H9 (cell line): ENCODE data around the gene DSCAM. TPM values are rescaled to one million over a fixed set of nuclear protein-coding genes. Genes with fewer than 3 reads are reported as not detected.

ENCODE experiments used
- DNase-seq: peaks from one replicate; pipeline ENCODE4 v3.0.0-alpha.2; 2017
- H2AFZ ChIP-seq: one replicate; pipeline ENCODE4 v1.6.1; 2013; ENCODE audit warnings: mild to moderate bottlenecking, low read length, control low read depth, moderate library complexity
- H2AK5ac ChIP-seq: 2 replicates; pipeline ENCODE4 v1.6.1; 2013; ENCODE audit warnings: low read length, control low read depth, mixed read lengths; ENCODE audit not compliant: insufficient read length
- H2BK120ac ChIP-seq: one replicate; pipeline ENCODE4 v1.6.1; 2013; ENCODE audit warnings: low read depth, mild to moderate bottlenecking, low read length, control low read depth, inconsistent platforms; ENCODE audit not compliant: poor library complexity, severe bottlenecking
- H2BK12ac ChIP-seq: 2 replicates; pipeline ENCODE4 v1.6.1; 2013; ENCODE audit warnings: low read length, control low read depth, mixed read lengths, low read depth; ENCODE audit not compliant: insufficient read length
- H2BK15ac ChIP-seq: 2 replicates; pipeline ENCODE4 v1.6.1; 2013; ENCODE audit warnings: low read depth, low read length, control low read depth
- H2BK20ac ChIP-seq: one replicate; pipeline ENCODE4 v1.6.1; 2013; ENCODE audit warnings: low read depth, mild to moderate bottlenecking, low read length, control low read depth, inconsistent platforms; ENCODE audit not compliant: poor library complexity, severe bottlenecking
- H2BK5ac ChIP-seq: 2 replicates; pipeline ENCODE4 v1.6.1; 2013; ENCODE audit warnings: low read length, control low read depth, mixed read lengths; ENCODE audit not compliant: insufficient read length
- H3K14ac ChIP-seq: 2 replicates; pipeline ENCODE4 v1.6.1; 2013; ENCODE audit warnings: low read length, control low read depth; ENCODE audit not compliant: insufficient read depth
- H3K18ac ChIP-seq: 2 replicates; pipeline ENCODE4 v1.6.1; 2013; ENCODE audit warnings: low read depth, mild to moderate bottlenecking, mixed read lengths, low read length, control low read depth; ENCODE audit not compliant: insufficient read length
- H3K23ac ChIP-seq: 2 replicates; pipeline ENCODE4 v1.6.1; 2013; ENCODE audit warnings: low read length, control low read depth, mixed read lengths, low read depth; ENCODE audit not compliant: insufficient read length
- H3K23me2 ChIP-seq: 2 replicates; pipeline ENCODE4 v1.6.1; 2013; ENCODE audit warnings: low read depth, mild to moderate bottlenecking, mixed read lengths, low read length, control low read depth; ENCODE audit not compliant: insufficient read length, poor library complexity, severe bottlenecking
- H3K27ac ChIP-seq: 2 replicates; pipeline ENCODE4 v1.5.1; 2013; ENCODE audit warnings: low read length, control low read depth, mixed read lengths, low read depth; ENCODE audit not compliant: insufficient read length
- H3K27me3 ChIP-seq: 2 replicates; pipeline ENCODE4 v1.6.1; 2013; ENCODE audit warnings: low read length, control low read depth, inconsistent platforms; ENCODE audit not compliant: insufficient read depth
- H3K4ac ChIP-seq: 2 replicates; pipeline ENCODE4 v1.6.1; 2013; ENCODE audit warnings: low read depth, mild to moderate bottlenecking, control low read depth, inconsistent platforms, low read length, moderate library complexity
- H3K4me1 ChIP-seq: 2 replicates; pipeline ENCODE4 v1.6.1; 2013; ENCODE audit warnings: low read length, control low read depth, inconsistent platforms; ENCODE audit not compliant: insufficient read depth
- H3K4me2 ChIP-seq: 2 replicates; pipeline ENCODE4 v1.6.1; 2013; ENCODE audit warnings: low read length, control low read depth, mixed read lengths; ENCODE audit not compliant: insufficient read length, insufficient read depth
- H3K56ac ChIP-seq: 2 replicates; pipeline ENCODE4 v1.6.1; 2013; ENCODE audit warnings: low read depth, mild to moderate bottlenecking, mixed read lengths, low read length, control low read depth; ENCODE audit not compliant: insufficient read length
- H3K79me1 ChIP-seq: 2 replicates; pipeline ENCODE4 v1.6.1; 2013; ENCODE audit warnings: low read depth, mild to moderate bottlenecking, moderate library complexity, low read length, control low read depth, inconsistent platforms; ENCODE audit not compliant: insufficient read depth, poor library complexity, severe bottlenecking
- H3K79me2 ChIP-seq: 2 replicates; pipeline ENCODE4 v1.6.1; 2013; ENCODE audit warnings: low read length, control low read depth, inconsistent platforms; ENCODE audit not compliant: insufficient read depth
- H3K9ac ChIP-seq: 2 replicates; pipeline ENCODE4 v1.6.1; 2013; ENCODE audit warnings: low read length, control low read depth, mixed read lengths; ENCODE audit not compliant: insufficient read length; ENCODE audit errors: extremely low read depth
- H3K9me3 ChIP-seq: one replicate; pipeline ENCODE4 v1.6.1; 2013; ENCODE audit warnings: low read depth, low read length, inconsistent platforms; ENCODE audit not compliant: control insufficient read depth
- H3T11ph ChIP-seq: one replicate; pipeline ENCODE4 v1.6.1; 2013; ENCODE audit warnings: mild to moderate bottlenecking, low read length, control low read depth, inconsistent platforms
- H4K20me1 ChIP-seq: one replicate; pipeline ENCODE4 v1.6.1; 2013; ENCODE audit not compliant: control insufficient read depth, insufficient read length, insufficient read depth
- H4K5ac ChIP-seq: 2 replicates; pipeline ENCODE4 v1.6.1; 2013; ENCODE audit warnings: low read depth, mild to moderate bottlenecking, mixed read lengths, low read length, control low read depth; ENCODE audit not compliant: insufficient read length
- H4K8ac ChIP-seq: replicated peaks from 2 replicates; pipeline ENCODE4 v1.6.1; 2013; ENCODE audit warnings: low read length, control low read depth, mixed read lengths, low read depth; ENCODE audit not compliant: insufficient read length
- H4K91ac ChIP-seq: 2 replicates; pipeline ENCODE4 v1.6.1; 2013; ENCODE audit warnings: low read depth, mild to moderate bottlenecking, moderate library complexity, mixed read lengths, low read length, control low read depth; ENCODE audit not compliant: insufficient read length
- H3K27ac Mint-ChIP-seq, 3 experiments: 2 replicates in 2 of 3; 3 replicates in 1 of 3; pipeline ENCODE4 v1.8.0; 2020 to 2021; ENCODE audit warnings: mixed read lengths in 3 of 3, mild to moderate bottlenecking in 1 of 3, moderate library complexity in 1 of 3
- H3K27me3 Mint-ChIP-seq: 2 replicates; pipeline ENCODE4 v1.8.0; 2021; ENCODE audit warnings: low read depth, mild to moderate bottlenecking, moderate library complexity, mixed read lengths
- H3K36me3 Mint-ChIP-seq, 3 experiments: 2 replicates in 2 of 3; 3 replicates in 1 of 3; pipeline ENCODE4 v1.8.0; 2020 to 2021; ENCODE audit warnings: low read depth in 3 of 3, mixed read lengths in 3 of 3; ENCODE audit not compliant: insufficient read depth in 1 of 3
- H3K4me1 Mint-ChIP-seq, 2 experiments: 2 replicates each; pipeline ENCODE4 v1.8.0; 2020; ENCODE audit warnings: mixed read lengths in 2 of 2
- H3K4me3 Mint-ChIP-seq, 2 experiments: 2 replicates in 1 of 2; 3 replicates in 1 of 2; pipeline ENCODE4 v1.8.0; 2020 to 2021; ENCODE audit warnings: mild to moderate bottlenecking in 2 of 2, mixed read lengths in 2 of 2, moderate library complexity in 1 of 2
- H3K9me3 Mint-ChIP-seq, 2 experiments: 2 replicates in 1 of 2; 3 replicates in 1 of 2; pipeline ENCODE4 v1.8.0; 2020; ENCODE audit warnings: mild to moderate bottlenecking in 2 of 2, mixed read lengths in 2 of 2, moderate library complexity in 1 of 2
- WGBS: extraction: QIAGEN DNeasy Blood & Tissue Kit; methylation state at CpG from one replicate; pipeline ENCODE4 v1.1.7; 2013; ENCODE audit warnings: missing lambda C conversion rate, low lambda C conversion rate, mixed read lengths; ENCODE audit not compliant: insufficient read length; ENCODE audit errors: extremely low coverage; 5-methylcytosine and 5-hydroxymethylcytosine counted together
- total RNA-seq: library from RNA; stranded (reverse); gene quantifications from 2 replicates; pipeline ENCODE4 v1.2.1, GENCODE V29; 2021
- TF ChIP-seq, protein P1 (sequence below): fragments of 200-600 bp; sonication (generic); conservative IDR thresholded peaks from 3 replicates; pipeline ENCODE4 v1.8.0; 2021; ENCODE audit warnings: antibody characterized with exemption, mild to moderate bottlenecking

The DSCAM gene
- total RNA-seq, 1 experiment from 2014 or later = 0.17 TPM

DNA sequence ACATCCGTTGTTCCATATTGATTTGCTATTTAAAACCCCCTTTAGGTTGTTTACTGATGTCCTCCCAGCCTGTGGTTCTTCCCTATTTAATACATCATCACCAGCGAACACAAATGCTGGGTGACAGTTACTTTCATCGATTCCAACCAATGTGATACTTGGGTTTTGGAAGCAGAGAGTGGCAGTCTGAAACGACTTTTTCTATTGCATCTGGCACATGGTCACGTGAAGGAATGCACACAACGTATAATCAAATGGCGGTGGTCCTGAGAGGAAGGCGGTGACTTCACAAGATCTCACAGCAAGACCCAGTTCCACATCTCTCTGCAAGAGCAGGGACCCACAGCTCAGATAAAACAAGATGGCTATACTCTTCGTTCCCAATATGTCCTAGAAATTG lies 213.9 kb downstream of the DSCAM start:
- Histone ChIP-seq H2BK12ac (no peak overlapping the region), H3K23me2 (no peaks in the 10 kb centered on the region), H3K23ac (no peak overlapping the region), H2AFZ (no peak overlapping the region), H4K91ac (no peak overlapping the region), H2BK5ac (no peak overlapping the region), H3K27ac (no peak overlapping the region), H3T11ph (no peak overlapping the region), H3K9me3 (no peaks in the 10 kb centered on the region), H2AK5ac (no peak overlapping the region), H3K14ac (no peak overlapping the region), H3K4ac (no peak overlapping the region), H4K5ac (no peak overlapping the region), H3K27me3 (no peaks in the 10 kb centered on the region), H3K79me2 (no peaks in the 10 kb centered on the region), H2BK15ac (no peak overlapping the region), H2BK20ac (no peak overlapping the region), H3K4me1 (no peaks in the 10 kb centered on the region), H3K9ac (no peak overlapping the region), H4K20me1 (no peaks in the 10 kb centered on the region), H3K56ac (no peak overlapping the region), H3K79me1 (no peaks in the 10 kb centered on the region), H3K18ac (no peak overlapping the region), H3K4me2 (no peak overlapping the region), H4K8ac (no peak overlapping the region), H2BK120ac (no peak overlapping the region)
- no peaks in the 10 kb centered on the region for H3K27me3 Mint-ChIP-seq
- TF ChIP-seq, protein P1, sequence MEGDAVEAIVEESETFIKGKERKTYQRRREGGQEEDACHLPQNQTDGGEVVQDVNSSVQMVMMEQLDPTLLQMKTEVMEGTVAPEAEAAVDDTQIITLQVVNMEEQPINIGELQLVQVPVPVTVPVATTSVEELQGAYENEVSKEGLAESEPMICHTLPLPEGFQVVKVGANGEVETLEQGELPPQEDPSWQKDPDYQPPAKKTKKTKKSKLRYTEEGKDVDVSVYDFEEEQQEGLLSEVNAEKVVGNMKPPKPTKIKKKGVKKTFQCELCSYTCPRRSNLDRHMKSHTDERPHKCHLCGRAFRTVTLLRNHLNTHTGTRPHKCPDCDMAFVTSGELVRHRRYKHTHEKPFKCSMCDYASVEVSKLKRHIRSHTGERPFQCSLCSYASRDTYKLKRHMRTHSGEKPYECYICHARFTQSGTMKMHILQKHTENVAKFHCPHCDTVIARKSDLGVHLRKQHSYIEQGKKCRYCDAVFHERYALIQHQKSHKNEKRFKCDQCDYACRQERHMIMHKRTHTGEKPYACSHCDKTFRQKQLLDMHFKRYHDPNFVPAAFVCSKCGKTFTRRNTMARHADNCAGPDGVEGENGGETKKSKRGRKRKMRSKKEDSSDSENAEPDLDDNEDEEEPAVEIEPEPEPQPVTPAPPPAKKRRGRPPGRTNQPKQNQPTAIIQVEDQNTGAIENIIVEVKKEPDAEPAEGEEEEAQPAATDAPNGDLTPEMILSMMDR = no peak
- no peaks in the 10 kb centered on the region for H3K9me3 Mint-ChIP-seq
- H3K36me3 Mint-ChIP-seq = no peaks in the 10 kb centered on the region
- H3K4me3 Mint-ChIP-seq = no peak overlapping the region
- DNase-seq = no peak
- H3K27ac Mint-ChIP-seq = no peak overlapping the region
- H3K4me1 Mint-ChIP-seq = 0 out of 4 replicates have a peak, but pooled peaks cover 0 to 2% of the 10 kb centered on the region in 2 experiments
- WGBS = no CpG with 5 or more reads among the region's 9 CpGs
